Measurements from ENCODE around the gene NIT1. TPM values are rescaled to one million over a fixed set of nuclear protein-coding genes. Genes with fewer than 3 reads are reported as not detected.
A peak's percentile ranks its signal among the peaks of the same experiment; 100 is the strongest.

NIT1 gene
- total and polyA plus RNA-seq, 2 of the 13 experiments (the other 11 are each of a cell fraction or from before 2014, with no cell fraction given), result 22.7 to 31.0 TPM

- TF ChIP-seq ZNF761 (CRISPR knock-in tag; conservative IDR thresholded peaks at IDR 0.05), result peak; percentile 40; the same call in 1 of the 2 replicates
- no peak for TF ChIP-seq ATM (IDR thresholded peaks at IDR 0.05; ENCODE audit: borderline replicate concordance)
- TF ChIP-seq ZHX1 (CRISPR knock-in tag; IDR thresholded peaks at IDR 0.05; ENCODE audit: low read depth), result 0 out of 2 replicates have a peak, but pooled peaks have one; percentile 28
- TF ChIP-seq POGZ (CRISPR knock-in tag; IDR thresholded peaks at IDR 0.05), result 0 out of 2 replicates have a peak, but pooled peaks have one; percentile 15
- TF ChIP-seq ZUFSP (CRISPR knock-in tag; IDR thresholded peaks at IDR 0.05; ENCODE audit: borderline replicate concordance), result no peak
- TF ChIP-seq SMC3 (IDR thresholded peaks at IDR 0.05; ENCODE audit: low read length), result no peak; the same call in 1 of the 2 replicates
- TF ChIP-seq HMGXB4 (CRISPR knock-in tag; IDR thresholded peaks at IDR 0.05; ENCODE audit: borderline replicate concordance in 1 of 2, low read depth in 1 of 2), result peak; percentile 23 to 35; a peak in 1 of 4 replicates
- TF ChIP-seq RXRA (CRISPR knock-in tag; IDR thresholded peaks at IDR 0.05), result peak; percentile 28; the same call in 1 of the 2 replicates
- 0 out of 2 replicates have a peak, but pooled peaks have one; percentile 9 for TF ChIP-seq ZNF557 (CRISPR knock-in tag; IDR thresholded peaks at IDR 0.05)
- TF ChIP-seq MXI1 (IDR thresholded peaks at IDR 0.05; ENCODE audit: borderline replicate concordance, low read depth, low read length), result peak; percentile 79; the same call in 2 of the 3 replicates
- no peak; the same call in 1 of the 2 replicates for TF ChIP-seq NFKB2 (CRISPR knock-in tag; IDR thresholded peaks at IDR 0.05; ENCODE audit: borderline replicate concordance)
- peak; percentile 98 for TF ChIP-seq RBM22 (optimal IDR thresholded peaks at IDR 0.05; ENCODE audit: low read length)
These were observed 19.5 kb upstream of the NIT1 start, which contains the start of gene KLHDC9 (continued) for GRCh38 chr1:161098210-161099068.
